GM21619 (cell line): ENCODE results near the gene AGAP5.
A peak's percentile ranks its signal among the peaks of the same experiment; 100 is the strongest.
"Not testable (repeated sequence)": the region's sequence is repeated elsewhere in the genome, so short reads cannot be mapped to it uniquely, and the experiment has no call there.

ENCODE experiments used
- ATAC-seq: cut with Tn5 transposase; IDR thresholded peaks from one replicate; pipeline ENCODE4 v1.9.1; 2021; ENCODE audit not compliant: unreplicated experiment

Gene AGAP5

DNA sequence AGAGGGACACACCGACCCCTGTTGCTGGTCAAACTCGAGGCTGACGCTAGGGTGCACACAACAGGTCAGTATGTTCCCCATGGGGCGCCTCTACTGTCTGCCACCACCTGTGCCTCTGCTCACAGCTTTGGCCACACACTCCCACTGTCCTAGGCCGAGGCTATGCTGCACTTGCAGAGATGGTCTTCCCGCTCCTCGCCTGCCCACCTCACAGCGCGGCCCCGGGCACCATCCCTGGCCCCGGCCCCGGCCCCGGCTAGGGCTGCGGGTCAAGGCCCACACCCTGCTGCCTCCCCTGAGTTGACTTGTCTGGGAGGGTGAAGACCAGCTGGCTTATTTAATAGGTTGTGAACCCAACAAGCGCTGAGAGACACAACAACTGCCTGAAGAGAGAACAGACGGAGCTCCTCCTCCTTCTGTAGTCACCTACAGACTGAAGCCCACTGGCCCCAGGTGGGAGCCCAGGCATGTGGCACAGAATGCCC, at the start of gene AGAP5:
TSS of gene AGAP5 (minus strand) at position 435 of the 485 bp plus-strand sequence. CDS start at position 81, 354 bp downstream.
- ATAC-seq = not testable (repeated sequence)

DNA sequence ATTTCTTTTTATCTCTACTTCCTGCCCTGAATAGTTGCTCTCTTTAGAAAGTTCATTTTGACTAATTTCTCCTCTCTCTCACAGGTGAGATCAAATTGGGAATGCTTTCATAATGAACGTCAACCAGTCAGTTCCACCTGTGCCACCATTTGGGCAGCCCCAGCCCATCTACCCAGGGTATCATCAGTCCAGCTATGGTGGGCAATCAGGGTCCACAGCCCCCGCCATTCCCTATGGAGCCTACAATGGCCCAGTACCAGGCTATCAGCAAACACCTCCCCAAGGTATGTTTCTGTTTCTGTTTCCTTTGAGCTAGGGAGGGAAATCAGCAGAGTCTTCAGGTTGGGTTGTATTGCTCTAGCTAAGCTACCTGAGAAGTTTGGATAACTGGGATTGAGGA, 48.8 kb upstream of the AGAP5 start:
- ATAC-seq = no peak

DNA sequence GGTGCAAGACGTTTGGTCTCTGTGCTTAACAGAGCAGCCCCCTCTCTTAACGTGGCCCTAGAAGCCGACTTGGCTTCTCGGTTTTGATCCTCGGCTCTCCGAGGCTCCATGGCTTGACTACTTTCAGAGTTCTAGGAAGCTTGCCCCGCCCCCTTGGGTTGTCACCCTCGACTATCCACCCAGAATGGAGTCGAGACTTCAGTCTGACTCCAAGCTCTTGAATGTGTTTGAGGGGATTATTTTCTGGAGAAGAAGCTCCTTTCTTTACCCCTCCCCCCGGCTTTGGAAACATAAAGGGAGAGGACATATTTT, 46.7 kb upstream of the AGAP5 start:
- peak; percentile 6 for ATAC-seq

DNA sequence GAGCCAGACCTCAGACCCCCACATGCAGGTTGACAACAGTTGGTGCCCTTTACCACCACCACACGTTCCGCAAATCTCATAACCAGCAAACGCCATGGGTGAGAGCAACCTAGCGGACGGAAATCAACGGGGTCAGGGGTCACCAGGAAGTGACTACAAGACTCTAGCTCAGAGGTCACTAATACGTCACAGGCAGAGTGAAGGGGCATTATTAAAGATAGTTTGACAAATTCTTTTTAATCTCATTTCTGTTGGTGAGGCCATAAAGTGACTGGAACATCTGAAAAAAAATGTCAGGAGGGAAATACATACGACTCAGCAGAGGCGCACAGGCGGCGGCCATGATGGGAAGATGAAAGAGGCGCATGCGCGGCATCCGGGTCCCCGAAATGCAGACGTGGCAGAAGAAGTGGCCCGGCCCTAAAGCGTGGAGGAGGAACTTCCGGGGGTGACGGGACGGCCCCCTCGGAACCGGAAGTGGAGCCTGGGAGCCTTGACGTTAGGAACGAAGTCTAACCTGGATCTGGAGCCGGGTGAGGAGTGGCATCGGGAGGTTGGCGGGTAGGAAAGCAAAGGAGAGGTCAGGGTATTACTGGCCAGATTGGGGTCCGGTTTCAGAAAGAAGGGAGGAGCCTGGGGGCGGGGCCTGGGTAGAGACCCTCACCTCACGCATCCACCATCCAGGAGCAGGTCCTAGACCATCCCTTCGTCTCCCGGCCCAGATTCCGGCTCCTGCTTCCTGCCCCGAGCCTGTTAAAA, 46.2 kb upstream of the AGAP5 start, which contains the start of gene SEC24C:
TSS of gene SEC24C (plus strand) at position 468 of the 759 bp plus-strand sequence. CDS start 2,461 bp downstream, outside the sequence.
- ATAC-seq = peak; percentile 88

DNA sequence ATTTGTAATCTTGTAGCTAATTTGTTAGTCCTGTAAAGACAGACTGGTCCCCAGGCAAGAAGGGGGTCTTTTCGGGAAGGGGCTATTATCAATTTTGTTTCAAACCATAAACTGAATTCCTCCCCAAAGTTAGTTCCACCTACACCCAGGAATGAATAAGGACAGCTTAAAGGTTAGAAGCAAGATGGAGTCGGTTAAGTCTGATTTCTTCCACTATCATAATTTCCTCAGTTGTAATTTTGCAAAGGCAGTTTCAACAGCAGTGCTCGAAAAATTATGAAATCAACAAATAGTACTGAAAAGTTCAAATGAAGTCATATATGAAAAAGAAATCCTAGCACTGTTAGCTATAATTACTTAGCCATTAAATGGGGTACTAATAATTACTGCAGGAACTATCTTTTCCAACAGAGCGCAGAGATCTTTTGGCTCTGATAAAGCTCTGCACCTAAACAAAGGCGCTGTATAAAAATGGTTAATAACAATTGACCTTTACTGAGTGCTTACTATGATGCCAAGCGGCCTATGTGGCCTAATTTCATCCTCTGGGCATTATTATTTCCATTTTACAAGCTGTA, 45.5 kb upstream of the AGAP5 start:
- ATAC-seq = no peak

DNA sequence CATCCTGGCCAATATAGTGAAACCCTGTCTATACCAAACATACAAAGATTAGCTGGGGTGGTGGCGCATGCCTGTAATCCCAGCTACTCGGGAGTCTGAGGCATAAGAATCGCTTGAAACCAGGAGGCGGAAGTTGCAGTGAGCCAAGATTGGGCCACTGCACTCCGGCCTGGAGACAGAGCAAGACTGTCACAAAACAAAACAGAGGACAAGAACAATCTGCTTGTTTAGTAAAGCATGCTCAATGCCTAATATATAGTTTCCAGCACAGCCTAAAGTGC, 44.5 kb upstream of the AGAP5 start:
- no peak for ATAC-seq

DNA sequence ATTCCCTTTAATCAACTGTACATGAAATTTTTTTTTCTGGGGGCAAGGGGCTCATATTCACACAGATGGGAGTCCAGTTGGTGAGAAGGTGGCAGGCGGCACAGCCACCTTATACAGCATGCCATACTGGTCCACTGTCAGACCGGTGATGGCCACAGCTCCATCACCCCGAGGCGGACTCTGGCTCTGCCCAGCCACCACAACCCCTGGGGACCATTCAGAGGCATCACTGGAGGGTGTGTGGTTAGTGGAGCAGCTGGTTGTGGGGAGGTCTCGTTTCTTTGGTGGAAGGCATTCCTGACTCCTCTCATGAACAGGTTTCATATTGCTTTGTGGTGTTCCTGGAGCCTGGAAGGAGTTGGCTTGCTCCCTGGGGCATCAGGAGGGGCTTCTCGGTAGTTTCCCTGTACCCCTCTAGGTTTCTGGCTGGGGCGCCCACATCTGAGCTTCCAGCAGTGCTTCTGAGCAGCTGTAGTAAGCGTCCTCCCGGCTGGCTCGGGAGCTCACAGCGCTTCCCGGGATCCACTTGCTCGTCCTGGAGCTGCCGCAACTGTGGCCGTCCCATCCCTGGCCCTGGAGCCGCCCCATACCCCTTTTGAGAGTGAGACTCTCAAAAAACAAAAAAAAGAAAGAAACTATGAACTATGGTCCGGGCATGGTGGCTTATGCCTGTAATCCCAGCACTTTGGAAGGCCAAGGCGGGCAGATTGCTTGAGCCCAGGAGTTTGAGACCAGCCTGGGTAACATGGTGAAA, 42.8 kb upstream of the AGAP5 start:
- not testable (repeated sequence) for ATAC-seq

DNA sequence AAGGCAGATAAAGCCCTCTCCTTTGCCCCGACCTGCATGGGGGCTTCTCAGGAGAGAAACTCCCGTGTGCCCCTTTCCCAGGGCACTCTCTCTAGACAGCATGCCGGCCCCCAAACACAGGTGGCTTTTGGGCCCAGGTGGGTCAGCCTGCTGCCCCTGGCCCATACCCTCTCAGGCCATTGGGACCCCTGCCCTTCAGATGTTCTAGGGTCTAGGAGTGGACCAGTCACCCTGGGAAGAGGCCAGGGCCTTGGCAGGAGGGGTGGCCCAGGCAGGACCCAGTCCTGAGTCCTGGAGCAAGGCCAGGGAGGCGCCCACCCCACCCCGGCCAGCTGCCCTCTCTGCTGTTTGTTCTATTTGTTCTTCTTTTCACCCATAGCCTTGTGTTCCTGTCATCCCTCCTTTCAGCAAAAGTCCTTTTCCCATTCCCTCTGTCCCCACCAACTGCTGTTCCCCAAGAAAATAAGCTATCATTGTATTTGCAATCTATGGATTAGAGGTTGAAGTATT, 36.9 kb upstream of the AGAP5 start:
- ATAC-seq = no peak

DNA sequence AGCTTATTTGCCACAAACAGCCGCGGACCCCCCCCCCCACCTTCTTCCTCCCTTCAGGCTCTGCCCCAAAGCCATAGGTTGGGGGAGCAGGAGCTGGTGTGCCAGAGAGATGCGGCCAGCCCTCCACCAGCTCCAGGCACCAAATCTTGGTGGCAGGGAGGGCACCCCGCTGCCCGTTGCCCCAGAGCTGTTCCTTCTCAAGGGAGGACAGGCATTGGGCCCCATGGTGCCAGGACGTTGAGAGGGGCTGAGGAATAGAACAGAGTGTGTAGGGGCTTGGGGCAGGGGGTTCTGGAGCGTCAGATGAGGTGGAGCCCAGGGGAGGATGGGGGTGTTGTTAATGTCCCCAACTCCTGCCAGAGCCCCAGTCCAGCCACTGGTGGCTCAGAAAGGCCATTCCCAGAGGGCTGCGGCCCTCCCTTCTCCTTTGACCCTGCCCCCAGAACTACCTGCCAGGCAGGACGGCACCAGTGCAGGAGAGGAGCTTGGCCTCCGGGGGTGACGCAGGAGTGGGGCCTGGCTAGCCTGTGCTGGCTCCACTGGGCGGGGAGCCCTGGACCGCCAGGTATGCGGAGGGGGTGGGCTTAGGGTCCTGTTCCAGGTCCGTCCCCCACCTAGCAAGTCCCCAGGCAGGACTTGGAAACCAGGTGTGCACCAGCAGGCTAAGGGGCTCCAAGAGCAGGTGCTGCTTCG, 36.3 kb upstream of the AGAP5 start:
- ATAC-seq = no peak

DNA sequence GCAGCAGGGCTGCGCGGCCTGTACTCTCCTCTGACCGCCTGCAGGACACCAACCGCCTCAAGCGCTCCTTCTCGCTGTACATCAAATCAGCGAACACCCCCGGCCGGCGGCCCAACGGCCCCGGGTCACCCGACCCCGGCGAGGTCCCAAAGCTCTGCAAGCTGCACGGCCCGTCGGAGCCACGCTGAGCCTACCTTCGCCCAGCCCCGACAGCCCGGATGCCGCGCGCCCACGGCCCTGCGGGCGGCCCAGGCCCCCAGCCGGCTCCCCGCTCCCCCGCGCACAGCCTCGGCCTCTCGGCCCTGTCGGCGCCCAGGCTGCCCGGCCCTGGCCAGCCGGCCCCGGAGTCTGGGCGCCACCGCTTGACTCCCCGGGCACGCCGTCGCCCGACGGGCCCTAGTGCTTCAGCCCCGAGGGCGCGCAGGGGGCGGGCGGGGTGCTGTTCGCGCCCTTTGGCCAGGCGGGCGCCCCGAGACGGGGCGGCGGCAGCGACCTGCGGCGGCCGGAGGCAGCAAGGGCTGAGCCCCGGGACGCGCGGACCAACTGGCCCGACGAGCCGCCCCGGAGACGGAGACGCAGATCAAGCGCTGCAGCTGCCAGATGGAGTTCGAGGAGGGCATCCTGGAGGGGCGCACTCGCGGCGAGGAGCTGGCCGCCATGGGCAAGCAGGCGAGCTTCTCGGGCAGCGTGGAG, 35.2 kb upstream of the AGAP5 start:
- ATAC-seq = no peak

DNA sequence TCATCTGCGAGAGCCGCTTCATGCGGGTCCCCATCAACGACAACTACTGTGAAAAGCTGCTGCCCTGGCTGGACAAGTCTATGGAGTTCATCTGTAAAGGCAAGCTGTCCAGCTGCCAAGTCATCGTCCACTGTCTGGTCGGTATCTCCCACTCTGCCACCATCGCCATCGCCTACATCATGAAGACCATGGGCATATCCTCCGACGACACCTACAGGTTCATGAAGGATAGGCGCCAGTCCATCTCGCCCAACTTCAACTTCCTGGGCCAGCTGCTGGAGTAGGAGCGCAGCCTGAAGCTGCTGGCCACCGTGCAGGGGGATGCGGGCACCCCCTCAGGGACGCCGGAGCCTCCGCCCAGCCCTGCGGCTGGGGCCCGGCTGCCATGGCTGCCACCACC, 34.5 kb upstream of the AGAP5 start:
- no peak for ATAC-seq

DNA sequence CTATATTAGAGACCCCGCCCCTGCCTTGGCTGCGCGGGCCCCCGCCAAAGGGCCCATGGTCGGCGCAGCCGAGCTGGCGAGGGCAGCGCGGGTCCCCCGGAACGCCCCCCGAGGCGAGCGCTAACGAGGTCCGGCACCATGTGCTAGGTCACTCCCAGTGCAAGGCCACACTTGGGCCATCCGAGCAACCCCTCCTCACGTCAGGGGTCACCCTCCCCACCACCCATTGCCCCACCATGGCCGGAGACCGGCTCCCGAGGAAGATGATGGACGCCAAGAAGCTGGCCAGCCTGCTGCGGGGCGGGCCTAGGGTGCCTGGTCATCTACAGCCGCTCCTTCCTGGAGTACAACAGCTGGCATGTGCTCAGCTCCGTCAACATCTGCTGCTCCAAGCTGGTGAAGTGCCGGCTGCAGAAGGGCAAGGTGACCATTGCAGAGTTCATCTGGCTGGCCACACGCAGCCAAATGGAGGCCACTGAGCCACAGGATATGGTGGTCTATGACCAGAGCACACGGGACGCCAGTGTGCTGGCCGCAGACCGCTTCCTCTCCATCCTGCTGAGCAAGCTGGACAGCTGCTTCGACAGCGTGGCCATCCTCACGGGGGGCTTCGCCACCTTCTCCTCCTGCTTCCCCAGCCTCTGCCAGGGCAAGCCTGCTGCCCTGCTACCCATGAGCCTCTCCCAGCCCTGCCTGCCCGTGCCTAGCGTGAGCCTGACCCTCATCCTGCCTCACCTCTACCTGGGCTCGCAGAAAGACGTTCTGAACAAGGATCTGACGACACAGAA, 33.9 kb upstream of the AGAP5 start:
- ATAC-seq = no peak

DNA sequence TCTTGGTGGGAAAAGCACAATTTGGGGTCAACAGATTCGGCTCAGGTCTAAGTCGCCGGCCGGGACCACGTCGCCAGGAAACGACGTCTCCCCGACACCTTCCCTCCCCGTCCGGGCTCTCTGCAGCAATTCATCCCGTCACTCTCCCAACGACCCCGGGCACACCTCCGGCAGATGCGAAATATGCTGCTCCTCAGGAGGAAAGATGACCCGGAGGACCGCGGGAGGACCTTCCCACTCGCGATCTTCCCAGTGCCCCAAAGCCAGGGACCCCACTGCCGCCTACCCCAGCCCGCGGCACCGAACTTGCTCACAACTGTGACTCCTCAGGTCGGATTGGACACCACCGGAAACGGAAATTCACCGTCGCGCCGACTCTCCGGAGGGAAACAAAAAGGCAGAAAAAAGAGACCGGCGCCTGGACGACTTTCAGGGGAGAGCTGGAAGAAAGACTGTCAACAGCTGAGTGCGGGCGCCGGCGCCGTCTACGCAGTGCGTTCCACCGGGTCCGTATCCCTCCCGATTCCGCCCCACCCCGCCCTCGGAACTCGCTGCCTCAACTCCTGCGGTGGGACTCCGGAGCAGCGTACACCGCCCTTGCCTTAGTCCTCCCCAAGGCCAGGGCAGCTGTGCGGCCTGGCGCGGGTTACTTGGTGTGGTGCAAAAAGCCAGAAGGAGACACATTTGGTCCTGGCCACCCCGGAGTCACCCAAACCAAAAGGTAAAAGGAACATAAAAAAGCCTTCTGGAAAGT, 32.4 kb upstream of the AGAP5 start:
- peak; percentile 88 for ATAC-seq

DNA sequence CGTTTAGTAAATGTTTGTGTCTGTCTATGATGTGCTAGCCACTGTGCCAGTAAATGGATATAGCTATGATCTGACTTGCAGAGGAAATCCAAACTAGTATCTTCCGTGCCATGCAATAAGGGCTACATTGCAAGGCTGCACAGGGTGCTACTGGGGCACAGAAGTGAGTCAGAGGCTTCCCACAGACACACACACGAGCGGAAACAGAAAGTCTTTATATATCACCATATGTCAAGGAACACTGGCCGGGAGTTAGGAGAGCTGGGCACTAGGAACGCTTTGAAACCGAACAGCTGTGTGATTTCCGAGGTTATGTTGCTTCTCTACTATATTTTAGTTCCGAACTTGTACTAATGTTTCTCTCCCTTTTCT, 31.9 kb upstream of the AGAP5 start:
- ATAC-seq = not testable (repeated sequence)

DNA sequence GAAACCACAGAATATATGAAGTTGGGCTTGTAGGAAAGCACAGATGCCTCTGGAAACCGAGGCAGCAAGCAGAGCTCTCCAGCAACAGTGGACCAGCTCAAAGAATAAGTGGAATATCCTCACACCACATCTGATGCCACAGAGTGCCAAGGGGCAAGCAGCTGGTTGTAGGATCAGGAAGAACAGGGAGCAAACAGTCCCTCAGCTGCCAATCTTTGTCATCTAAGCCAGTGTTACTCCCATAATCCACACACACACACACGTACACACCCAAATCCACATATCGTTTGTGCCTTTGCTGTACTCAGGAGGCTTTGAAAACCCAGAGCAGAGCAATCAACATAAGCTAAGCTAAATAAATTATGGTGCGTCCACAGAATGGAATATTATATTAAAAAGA, 25.6 kb upstream of the AGAP5 start:
- no peak for ATAC-seq

DNA sequence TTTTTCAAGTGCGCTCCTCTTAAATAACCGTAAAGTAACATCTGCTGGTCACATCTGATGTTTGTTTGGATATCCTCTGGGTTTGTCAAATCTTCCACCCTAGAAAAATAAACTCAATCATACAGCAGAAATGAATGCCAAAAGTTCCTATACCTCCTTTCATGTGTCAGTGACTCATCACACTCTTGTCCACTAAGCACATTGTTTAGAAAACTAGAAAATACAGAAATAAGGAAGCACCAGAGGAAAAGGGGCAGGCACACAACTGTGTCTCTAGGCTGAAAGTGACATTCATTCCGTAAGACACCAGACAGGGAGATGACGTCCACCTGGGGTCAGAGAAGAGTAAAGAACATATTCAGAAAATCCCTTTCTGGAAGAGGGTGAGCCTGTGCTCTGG, 22.7 kb upstream of the AGAP5 start:
- not testable (repeated sequence) for ATAC-seq

DNA sequence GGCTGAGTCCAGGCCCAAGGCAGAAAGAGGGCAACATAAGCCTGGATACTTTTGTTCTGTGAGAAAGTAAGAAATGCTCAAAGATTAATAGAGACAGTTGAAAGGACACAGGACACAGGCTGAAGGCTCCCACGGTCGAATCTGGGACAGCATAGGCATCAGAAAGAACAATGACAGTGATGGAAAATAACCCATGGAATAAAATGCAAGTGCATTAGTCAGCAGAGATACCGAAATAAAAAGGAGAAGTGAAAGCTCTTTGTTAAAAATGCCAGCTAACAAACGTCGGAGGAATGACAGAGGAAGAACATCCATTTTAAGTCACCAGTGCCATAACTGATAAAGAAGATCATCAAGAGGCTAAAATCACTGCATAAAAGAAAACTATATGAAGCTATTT, 19.6 kb upstream of the AGAP5 start:
- no peak for ATAC-seq

DNA sequence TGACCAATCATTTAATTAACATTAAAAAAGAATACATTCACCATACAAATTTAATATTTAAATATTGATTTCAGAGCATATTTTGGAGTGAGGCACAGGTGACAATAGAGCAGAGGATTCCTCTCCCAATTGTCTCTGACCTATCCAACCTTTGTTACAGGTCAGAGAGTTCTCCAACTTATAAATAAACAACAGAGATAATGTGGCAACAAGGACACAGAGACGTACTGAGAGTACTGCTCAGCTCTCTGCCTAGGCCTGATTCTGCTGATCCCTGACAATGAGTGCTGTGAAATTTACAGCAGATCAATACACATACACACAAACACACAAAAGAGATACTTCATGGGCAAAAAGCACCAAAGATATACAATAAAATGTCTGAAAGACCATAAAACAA, 18.3 kb upstream of the AGAP5 start:
- no peak for ATAC-seq
